Muscle layer of duodenum (tissue), 2 donors: ENCODE data around the gene SIGMAR1.

Experiments
- H3K27ac ChIP-seq: one replicate; pipeline ENCODE4 v1.7.0; 2013; ENCODE audit warnings: mild to moderate bottlenecking, low read length
- H3K27me3 ChIP-seq: one replicate; pipeline ENCODE4 v1.7.0; 2013; ENCODE audit warnings: low read depth, mild to moderate bottlenecking, control low read depth, low read length
- H3K36me3 ChIP-seq, 2 donors: one replicate each; pipeline ENCODE4 v1.7.0; 2013; ENCODE audit warnings: low read length in 2 of 2, control low read depth in 1 of 2, mild to moderate bottlenecking in 1 of 2; ENCODE audit not compliant: insufficient read depth in 2 of 2, control insufficient read depth in 1 of 2
- H3K4me1 ChIP-seq, 2 donors: one replicate each; pipeline ENCODE4 v1.7.0; 2013; ENCODE audit warnings: low read length in 2 of 2, mild to moderate bottlenecking in 2 of 2, control low read depth in 1 of 2, moderate library complexity in 1 of 2; ENCODE audit not compliant: insufficient read depth in 2 of 2, control insufficient read depth in 1 of 2
- H3K4me3 ChIP-seq, 2 donors: one replicate each; pipeline ENCODE4 v1.7.0; 2013; ENCODE audit warnings: low read length in 2 of 2, low read depth in 1 of 2, mild to moderate bottlenecking in 1 of 2
- H3K9me3 ChIP-seq, 2 donors: one replicate each; pipeline ENCODE4 v1.7.0; 2013; ENCODE audit warnings: low read length in 2 of 2, control low read depth in 1 of 2, mild to moderate bottlenecking in 1 of 2; ENCODE audit not compliant: control insufficient read depth in 1 of 2
- donor health status: healthy.

Gene SIGMAR1

DNA sequence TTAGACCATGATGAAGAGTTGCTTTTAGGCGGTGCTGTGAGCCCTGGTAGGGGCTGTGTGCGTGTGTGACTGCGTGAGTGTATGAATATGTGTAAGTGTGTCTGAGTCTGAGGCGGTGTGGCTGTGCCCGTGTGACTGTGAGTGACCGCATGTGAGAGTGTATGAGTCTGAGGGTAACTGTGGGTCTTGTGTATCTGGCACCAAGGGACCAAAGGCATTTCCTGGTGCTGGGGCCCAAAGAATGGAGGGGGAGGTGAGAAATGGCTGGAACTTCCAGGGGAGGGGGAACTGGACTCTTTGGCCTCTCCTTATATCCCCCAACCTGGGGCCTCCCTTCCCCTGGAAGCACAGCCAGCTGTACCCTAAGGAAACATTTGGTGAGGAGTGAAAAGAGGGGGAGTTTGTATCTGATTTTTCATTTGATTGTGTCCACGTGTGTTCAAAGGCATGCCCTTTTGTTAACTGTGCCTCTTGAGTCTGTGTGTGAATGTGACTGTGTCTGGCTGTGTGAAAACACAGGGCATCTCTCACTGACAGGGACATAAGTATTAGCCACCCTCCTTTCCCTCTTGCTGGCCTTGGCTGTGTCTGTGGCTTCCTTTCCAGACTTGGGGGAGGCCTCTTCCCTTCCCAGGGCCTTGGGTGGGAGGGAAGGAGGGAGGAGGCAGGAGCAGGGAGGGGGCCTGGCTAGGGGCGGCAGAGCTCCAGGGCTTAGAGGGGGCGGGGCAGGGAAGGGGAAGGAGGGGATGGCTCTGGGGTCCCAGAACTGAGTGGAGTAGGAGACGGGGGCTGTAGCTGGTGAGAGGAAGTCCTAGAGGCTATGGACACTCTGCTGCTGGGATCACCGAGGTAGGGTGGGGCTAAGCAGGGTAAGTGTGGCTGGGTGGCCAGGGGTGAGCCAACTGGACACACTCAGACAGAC is 15.8 kb upstream of the SIGMAR1 start:
- peak overlapping the region; percentile 20 for H3K27ac ChIP-seq
- H3K4me3 ChIP-seq = peak overlapping the region; percentile 57 to 65
- H3K36me3 ChIP-seq = peaks cover 13 to 15% of the 10 kb centered on the region in 2 donors
- no peaks in the 10 kb centered on the region for H3K27me3 ChIP-seq
- H3K9me3 ChIP-seq = no peaks in the 10 kb centered on the region
- peaks cover 24 to 55% of the 10 kb centered on the region in 2 donors for H3K4me1 ChIP-seq

DNA sequence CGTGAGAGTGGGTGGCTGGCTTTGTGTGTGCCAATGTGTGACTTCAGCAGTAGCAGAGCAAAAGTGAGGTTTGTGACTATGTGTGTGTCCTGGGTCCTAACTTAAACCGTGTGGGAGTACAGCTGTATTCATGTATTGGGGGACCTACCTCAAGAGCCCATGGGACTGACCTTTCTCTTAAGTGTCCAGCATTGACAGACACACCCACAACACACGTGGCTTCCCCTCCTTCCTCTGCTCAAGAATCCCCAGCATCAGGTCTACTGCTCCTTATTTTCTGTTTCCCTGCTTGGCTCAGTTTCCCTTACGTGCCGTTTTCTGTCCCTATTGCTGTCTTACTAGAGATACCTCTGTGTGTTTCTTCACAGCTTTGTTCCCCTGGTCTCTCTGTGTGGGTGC is 15.0 kb upstream of the SIGMAR1 start:
- Histone ChIP-seq H3K4me1 (peaks cover 24 to 63% of the 10 kb centered on the region in 2 donors), H3K27ac (peak overlapping the region; percentile 70), H3K9me3 (no peaks in the 10 kb centered on the region), H3K36me3 (peaks cover 15% of the 10 kb centered on the region in 2 donors), H3K4me3 (peak overlapping the region; percentile 57 to 65), H3K27me3 (no peaks in the 10 kb centered on the region)

DNA sequence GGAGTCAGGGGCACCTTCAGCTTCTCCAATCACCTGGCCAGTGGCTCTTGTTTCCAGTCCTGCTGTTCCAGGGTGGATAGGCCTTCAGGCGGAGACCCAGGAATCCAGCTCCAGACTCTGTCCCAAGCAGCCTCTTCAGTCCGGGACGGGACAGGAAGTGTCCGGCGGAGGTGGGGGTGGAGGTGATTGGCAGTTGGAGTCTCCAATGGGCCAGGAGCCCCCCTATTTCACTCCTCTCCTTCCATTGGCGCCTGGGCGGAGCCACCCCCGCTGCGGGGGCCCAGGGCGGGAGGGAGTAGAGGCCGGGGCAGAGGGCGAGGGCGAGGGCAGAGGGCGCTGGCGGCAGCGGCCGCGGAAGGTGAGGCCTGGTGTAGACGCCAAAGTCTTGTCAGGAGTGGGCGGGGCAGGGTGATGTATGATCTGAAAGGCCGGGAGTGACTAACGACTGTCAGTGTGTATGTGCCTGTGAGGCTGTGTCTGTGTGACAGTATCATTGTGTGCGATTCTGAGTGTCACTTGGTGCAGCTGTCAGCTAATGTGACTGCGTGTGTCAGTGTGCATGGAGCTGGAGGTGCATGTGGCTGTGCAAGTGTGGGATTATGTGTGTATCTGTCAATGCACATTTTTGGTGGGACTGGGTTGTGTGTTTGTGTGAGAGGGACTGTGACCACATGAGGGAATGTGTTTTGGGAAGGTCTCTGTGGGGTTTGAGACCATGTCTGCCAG is 14.5 kb upstream of the SIGMAR1 start, which contains the start of gene IL11RA:
TSS of gene IL11RA (plus strand) at position 310 of the 726 bp plus-strand sequence. CDS start 3,033 bp downstream, outside the sequence.
- no peaks in the 10 kb centered on the region for H3K27me3 ChIP-seq
- H3K9me3 ChIP-seq = no peaks in the 10 kb centered on the region
- peak within 1 kb of the TSS; percentile 57 to 65 for H3K4me3 ChIP-seq
- peak within 1 kb of the TSS; percentile 70 for H3K27ac ChIP-seq
- H3K36me3 ChIP-seq = peaks cover 15% of the 10 kb centered on the region in 2 donors
- H3K4me1 ChIP-seq = peaks cover 29 to 68% of the 10 kb centered on the region in 2 donors

- peak overlapping the region; percentile 57 to 65 for H3K4me3 ChIP-seq
- H3K27ac ChIP-seq = peak overlapping the region; percentile 70
- no peaks in the 10 kb centered on the region for H3K27me3 ChIP-seq
- no peaks in the 10 kb centered on the region for H3K9me3 ChIP-seq
- peaks cover 29 to 71% of the 10 kb centered on the region in 2 donors for H3K4me1 ChIP-seq
- peaks cover 15% of the 10 kb centered on the region in 2 donors for H3K36me3 ChIP-seq
Measured at GRCh38 chr9:34651321-34651720, 13.7 kb upstream of the SIGMAR1 start.

GRCh38 chr9:34650816-34651215 is 13.2 kb upstream of the SIGMAR1 start:
- Histone ChIP-seq H3K27ac (peak overlapping the region; percentile 70), H3K4me3 (no peak overlapping the region), H3K27me3 (no peaks in the 10 kb centered on the region), H3K36me3 (peaks cover 15% of the 10 kb centered on the region in 2 donors), H3K9me3 (no peaks in the 10 kb centered on the region), H3K4me1 (peaks cover 29 to 76% of the 10 kb centered on the region in 2 donors)

DNA sequence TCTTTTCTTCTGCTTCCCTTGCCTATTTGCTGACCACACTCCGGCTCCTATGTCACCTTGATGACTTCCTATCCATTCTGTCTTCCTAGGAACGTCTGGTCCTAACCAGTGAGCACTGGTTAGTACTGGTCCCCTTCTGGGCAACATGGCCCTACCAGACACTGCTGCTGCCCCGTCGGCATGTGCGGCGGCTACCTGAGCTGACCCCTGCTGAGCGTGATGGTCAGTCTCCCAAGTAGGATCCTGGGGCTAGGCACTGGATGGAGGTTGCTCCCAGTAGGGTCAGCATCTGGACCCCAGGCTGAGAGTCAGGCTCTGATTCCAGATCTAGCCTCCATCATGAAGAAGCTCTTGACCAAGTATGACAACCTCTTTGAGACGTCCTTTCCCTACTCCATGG is 11.1 kb upstream of the SIGMAR1 start:
- Histone ChIP-seq H3K36me3 (peaks cover 15% of the 10 kb centered on the region in 2 donors), H3K4me3 (no peak overlapping the region), H3K27ac (no peak overlapping the region), H3K4me1 (peaks cover 29 to 57% of the 10 kb centered on the region in 2 donors), H3K9me3 (no peaks in the 10 kb centered on the region), H3K27me3 (no peaks in the 10 kb centered on the region)

DNA sequence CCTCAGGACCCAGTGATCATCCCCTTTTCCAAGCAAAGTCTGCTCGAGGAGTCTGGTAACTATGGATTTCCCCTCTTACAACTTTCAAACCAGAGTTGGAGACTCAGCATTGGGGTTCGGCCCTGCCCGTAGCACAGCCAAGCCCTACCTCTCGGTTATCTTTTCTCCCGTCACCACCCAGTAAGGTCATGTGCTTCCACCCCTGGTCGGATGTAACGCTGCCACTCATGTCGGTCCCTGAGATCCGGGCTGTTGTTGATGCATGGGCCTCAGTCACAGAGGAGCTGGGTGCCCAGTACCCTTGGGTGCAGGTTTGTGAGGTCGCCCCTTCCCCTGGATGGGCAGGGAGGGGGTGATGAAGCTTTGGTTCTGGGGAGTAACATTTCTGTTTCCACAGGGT is 10.1 kb upstream of the SIGMAR1 start:
- Histone ChIP-seq H3K27me3 (no peaks in the 10 kb centered on the region), H3K4me3 (peak overlapping the region; percentile 83 to 87), H3K4me1 (peaks cover 20 to 47% of the 10 kb centered on the region in 2 donors), H3K27ac (peak overlapping the region; percentile 76), H3K9me3 (no peaks in the 10 kb centered on the region), H3K36me3 (peaks cover 15% of the 10 kb centered on the region in 2 donors)

DNA sequence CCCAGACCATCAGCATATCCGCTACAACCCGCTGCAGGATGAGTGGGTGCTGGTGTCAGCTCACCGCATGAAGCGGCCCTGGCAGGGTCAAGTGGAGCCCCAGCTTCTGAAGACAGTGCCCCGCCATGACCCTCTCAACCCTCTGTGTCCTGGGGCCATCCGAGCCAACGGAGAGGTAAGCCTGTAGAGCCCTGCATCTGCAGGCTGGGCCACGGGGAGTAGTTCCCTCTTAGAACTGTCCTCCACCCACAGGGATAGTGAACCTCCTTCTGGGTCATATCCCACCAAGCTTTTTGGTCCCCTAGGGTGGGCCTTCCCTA is 9.5 kb upstream of the SIGMAR1 start:
- H3K4me1 ChIP-seq = peaks cover 15 to 41% of the 10 kb centered on the region in 2 donors
- H3K4me3 ChIP-seq = peak overlapping the region; percentile 83 to 87
- peak overlapping the region; percentile 76 for H3K27ac ChIP-seq
- H3K27me3 ChIP-seq = no peaks in the 10 kb centered on the region
- H3K36me3 ChIP-seq = peaks cover 15% of the 10 kb centered on the region in 2 donors
- H3K9me3 ChIP-seq = no peaks in the 10 kb centered on the region

DNA sequence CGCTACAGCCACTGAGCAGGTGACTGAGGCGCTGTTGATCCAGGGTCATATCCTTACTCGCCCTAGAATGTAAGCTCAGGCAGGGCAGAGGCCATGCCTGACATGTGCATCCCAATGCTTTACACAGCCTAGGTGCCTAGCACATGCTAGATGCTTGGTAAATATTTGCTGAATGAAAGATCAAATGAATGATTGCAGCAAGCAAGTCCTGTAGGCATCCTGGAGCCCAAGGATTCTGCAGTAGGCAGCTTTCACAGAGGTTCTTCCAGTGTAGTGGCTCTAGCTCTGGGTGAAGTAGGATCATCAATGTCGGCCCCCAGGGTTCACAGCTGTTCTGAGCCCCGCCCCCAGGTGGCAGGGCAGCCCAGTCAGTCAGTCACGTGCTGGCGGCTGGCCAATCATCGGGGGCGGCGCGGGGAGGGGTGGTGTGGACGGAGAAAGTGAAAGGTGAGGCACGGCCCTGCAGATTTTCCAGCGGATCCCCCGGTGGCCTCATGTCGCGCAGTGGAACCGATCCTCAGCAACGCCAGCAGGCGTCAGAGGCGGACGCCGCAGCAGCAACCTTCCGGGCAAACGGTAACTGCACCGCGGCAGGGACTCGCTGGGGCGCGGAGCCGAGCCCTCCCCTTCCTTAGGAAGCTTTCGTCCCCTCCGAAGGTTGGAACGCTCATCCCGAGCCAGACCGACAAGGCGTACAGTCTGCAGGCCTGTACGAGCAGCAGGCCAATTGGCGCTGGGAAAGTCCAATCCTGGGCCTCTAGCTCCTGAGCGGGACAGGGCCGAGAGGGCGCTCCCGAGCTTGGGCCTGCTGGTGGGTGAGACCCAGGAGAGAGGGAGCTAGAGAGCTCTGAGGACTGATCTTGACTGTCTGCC is 8.9 kb upstream of the SIGMAR1 start, which contains the start of gene GALT:
TSS of gene GALT (plus strand) at position 465 of the 873 bp plus-strand sequence. CDS start at position 495, 30 bp downstream.
- no peaks in the 10 kb centered on the region for H3K9me3 ChIP-seq
- no peaks in the 10 kb centered on the region for H3K27me3 ChIP-seq
- peak within 1 kb of the TSS; percentile 83 to 87 for H3K4me3 ChIP-seq
- peaks cover 15% of the 10 kb centered on the region in 2 donors for H3K36me3 ChIP-seq
- H3K27ac ChIP-seq = peak within 1 kb of the TSS; percentile 76
- peaks cover 12 to 35% of the 10 kb centered on the region in 2 donors for H3K4me1 ChIP-seq

GRCh38 chr9:34644766-34645314 is 7.3 kb upstream of the SIGMAR1 start:
- H3K4me1 ChIP-seq = peaks cover 5 to 27% of the 10 kb centered on the region in 2 donors
- no peaks in the 10 kb centered on the region for H3K27me3 ChIP-seq
- peaks cover 13 to 15% of the 10 kb centered on the region in 2 donors for H3K36me3 ChIP-seq
- no peak overlapping the region for H3K27ac ChIP-seq
- no peak overlapping the region for H3K4me3 ChIP-seq
- no peaks in the 10 kb centered on the region for H3K9me3 ChIP-seq
